ENCODE measurements around the gene TANK. TPM values are rescaled to one million over a fixed set of nuclear protein-coding genes. Genes with fewer than 3 reads are reported as not detected.

TANK gene
- total RNA-seq, 1 experiment from 2014 or later: 85.4 TPM

DNA sequence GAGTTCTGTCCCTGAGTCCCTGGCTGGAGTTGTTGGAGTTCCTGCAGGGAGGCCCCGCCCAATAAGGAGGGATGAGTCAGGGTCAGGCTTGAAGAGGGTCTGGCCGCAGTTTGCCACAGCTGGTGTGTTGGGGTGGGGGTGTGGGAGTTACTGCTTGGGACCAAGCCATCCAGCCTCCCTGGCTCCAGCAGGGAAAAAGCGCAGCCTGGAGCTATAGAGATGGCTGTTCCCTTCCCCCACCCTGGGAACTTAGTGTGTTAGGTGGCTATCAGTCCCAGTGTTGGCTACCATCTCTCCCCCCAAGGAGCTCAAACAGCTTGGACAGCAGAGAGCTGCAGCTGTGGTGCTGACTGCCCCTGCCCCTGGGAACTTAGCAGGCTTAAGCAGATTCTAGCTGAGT lies 13.2 kb upstream of the TANK start:
- Mint-ChIP-seq H3K4me3 (ENCODE audit: low read depth, unreplicated experiment) (no peak overlapping the region), H3K4me1 (ENCODE audit: low read depth, unreplicated experiment) (peaks cover 30% of the 10 kb centered on the region), H3K27ac (ENCODE audit: unreplicated experiment) (no peak overlapping the region), H3K36me3 (ENCODE audit: insufficient read depth, unreplicated experiment) (no peaks in the 10 kb centered on the region), H3K27me3 (ENCODE audit: unreplicated experiment) (no peaks in the 10 kb centered on the region), H3K9me3 (ENCODE audit: low read depth, unreplicated experiment) (peaks cover 8% of the 10 kb centered on the region)
- no peak for TF ChIP-seq CTCF (IDR thresholded peaks at IDR 0.05; ENCODE audit: unreplicated experiment)
- no peak for DNase-seq
- no TSS peak for BruUV-seq (replicated peaks)
- CTCF ChIA-PET: no interaction called here
- intact Hi-C loops (cut with micrococcal nuclease; ENCODE audit: unreplicated experiment): no loop called here

GRCh38 chr2:161147856-161148255 lies 12.4 kb upstream of the TANK start:
- H3K27me3 Mint-ChIP-seq (ENCODE audit: unreplicated experiment): no peaks in the 10 kb centered on the region
- intact Hi-C loops (cut with micrococcal nuclease; ENCODE audit: unreplicated experiment): no loop called here
- no peak overlapping the region for H3K27ac Mint-ChIP-seq (ENCODE audit: unreplicated experiment)
- CTCF ChIA-PET: no interaction called here
- H3K4me1 Mint-ChIP-seq (ENCODE audit: low read depth, unreplicated experiment): peaks cover 30% of the 10 kb centered on the region
- peaks cover 8% of the 10 kb centered on the region for H3K9me3 Mint-ChIP-seq (ENCODE audit: low read depth, unreplicated experiment)
- no peak for TF ChIP-seq CTCF (IDR thresholded peaks at IDR 0.05; ENCODE audit: unreplicated experiment)
- DNase-seq: no peak
- no peak overlapping the region for H3K4me3 Mint-ChIP-seq (ENCODE audit: low read depth, unreplicated experiment)
- no peaks in the 10 kb centered on the region for H3K36me3 Mint-ChIP-seq (ENCODE audit: insufficient read depth, unreplicated experiment)
- BruUV-seq (replicated peaks): no TSS peak

DNA sequence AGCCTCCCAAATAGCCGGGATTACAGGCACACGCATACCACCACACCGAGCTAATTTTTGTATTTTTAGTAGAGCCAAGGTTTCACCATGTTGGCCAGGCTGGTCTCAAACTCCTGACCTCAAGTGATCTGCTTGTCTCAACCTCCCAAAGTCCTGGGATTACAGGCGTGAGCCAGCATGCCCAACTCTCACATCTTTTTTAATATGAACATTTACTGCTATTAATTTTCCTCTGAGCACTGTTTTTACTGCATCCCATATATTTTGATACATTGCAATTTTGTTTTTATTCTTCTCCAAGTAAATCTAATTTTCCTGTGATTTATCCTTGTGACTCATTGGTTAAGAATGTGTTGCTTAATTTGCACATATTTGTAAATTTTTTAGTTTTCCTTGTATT lies 9.5 kb upstream of the TANK start:
- H3K4me1 Mint-ChIP-seq (ENCODE audit: low read depth, unreplicated experiment): peaks cover 10% of the 10 kb centered on the region
- no TSS peak for BruUV-seq (replicated peaks)
- CTCF ChIA-PET: no interaction called here

GRCh38 chr2:161152302-161152701 lies 7.9 kb upstream of the TANK start:
- intact Hi-C loops (cut with micrococcal nuclease; ENCODE audit: unreplicated experiment): no loop called here
- Mint-ChIP-seq H3K4me1 (ENCODE audit: low read depth, unreplicated experiment) (no peaks in the 10 kb centered on the region), H3K4me3 (ENCODE audit: low read depth, unreplicated experiment) (no peak overlapping the region), H3K36me3 (ENCODE audit: insufficient read depth, unreplicated experiment) (no peaks in the 10 kb centered on the region), H3K9me3 (ENCODE audit: low read depth, unreplicated experiment) (peaks cover 8% of the 10 kb centered on the region), H3K27ac (ENCODE audit: unreplicated experiment) (no peak overlapping the region), H3K27me3 (ENCODE audit: unreplicated experiment) (no peaks in the 10 kb centered on the region)
- CTCF ChIA-PET: no interaction called here
- no TSS peak for BruUV-seq (replicated peaks)
- TF ChIP-seq CTCF (IDR thresholded peaks at IDR 0.05; ENCODE audit: unreplicated experiment): no peak
- no peak for DNase-seq

More for the DNA sequence above, 9.5 kb upstream of the TANK start:
- Mint-ChIP-seq H3K27ac (ENCODE audit: unreplicated experiment) (no peak overlapping the region), H3K9me3 (ENCODE audit: low read depth, unreplicated experiment) (peaks cover 8% of the 10 kb centered on the region), H3K36me3 (ENCODE audit: insufficient read depth, unreplicated experiment) (no peaks in the 10 kb centered on the region), H3K4me3 (ENCODE audit: low read depth, unreplicated experiment) (no peak overlapping the region), H3K27me3 (ENCODE audit: unreplicated experiment) (no peaks in the 10 kb centered on the region)
- no peak for TF ChIP-seq CTCF (IDR thresholded peaks at IDR 0.05; ENCODE audit: unreplicated experiment)
- no peak for DNase-seq
- intact Hi-C loops (cut with micrococcal nuclease; ENCODE audit: unreplicated experiment): no loop called here

DNA sequence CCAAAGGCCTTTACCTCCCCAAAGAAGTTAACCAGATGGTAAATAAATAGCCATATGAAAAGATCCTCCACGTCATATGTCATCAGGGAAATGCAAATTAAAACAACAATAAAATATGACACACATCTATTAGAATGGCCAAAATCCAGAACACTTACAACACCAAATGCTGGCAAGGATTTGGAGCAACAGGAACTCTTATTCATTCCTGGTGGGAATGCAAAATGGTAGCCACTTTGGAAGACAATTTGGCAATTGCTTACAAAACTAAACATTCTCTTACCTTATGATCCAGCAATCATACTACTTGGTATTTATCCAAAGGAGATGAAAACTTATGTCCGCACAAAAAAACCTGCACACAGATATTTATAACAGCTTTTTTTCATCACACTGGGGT lies 1.3 kb upstream of the TANK start:
- intact Hi-C loops (cut with micrococcal nuclease; ENCODE audit: unreplicated experiment): no loop called here
- Mint-ChIP-seq H3K9me3 (ENCODE audit: low read depth, unreplicated experiment) (no peaks in the 10 kb centered on the region), H3K27me3 (ENCODE audit: unreplicated experiment) (no peaks in the 10 kb centered on the region), H3K36me3 (ENCODE audit: insufficient read depth, unreplicated experiment) (peaks cover 37% of the 10 kb centered on the region), H3K27ac (ENCODE audit: unreplicated experiment) (peak overlapping the region; percentile 95), H3K4me1 (ENCODE audit: low read depth, unreplicated experiment) (peaks cover 18% of the 10 kb centered on the region), H3K4me3 (ENCODE audit: low read depth, unreplicated experiment) (no peak overlapping the region)
- BruUV-seq (replicated peaks): no TSS peak
- DNase-seq: no peak
- no peak for TF ChIP-seq CTCF (IDR thresholded peaks at IDR 0.05; ENCODE audit: unreplicated experiment)
- CTCF ChIA-PET: no interaction called here

Data from Calu3 (cell line).